Neural cell (in vitro differentiated cells): ENCODE results near the gene CITED1. TPM values are rescaled to one million over a fixed set of nuclear protein-coding genes. Genes with fewer than 3 reads are reported as not detected.

Source experiments
- H2AFZ ChIP-seq: fragments of 200-600, 300-800 bp; sonication (generic), shearing (Covaris generic); 2 replicates; pipeline ENCODE4 v1.6.0; 2014; ENCODE audit warnings: low read depth, mild to moderate bottlenecking, antibody characterized with exemption, low read length, moderate library complexity
- H3F3A ChIP-seq: fragments of 200-600 bp; shearing (Covaris generic); 2 replicates; pipeline ENCODE4 v1.6.1; 2016; ENCODE audit warnings: mild to moderate bottlenecking, moderate library complexity, mixed read lengths, antibody characterized with exemption, low read length; ENCODE audit not compliant: insufficient read depth, poor library complexity, severe bottlenecking
- H3K27ac ChIP-seq: fragments of 200-600, 300-800 bp; sonication (generic), shearing (Covaris generic); 2 replicates; pipeline ENCODE4 v1.5.1; 2014; ENCODE audit warnings: mild to moderate bottlenecking, low read length, moderate library complexity
- H3K27me3 ChIP-seq: fragments of 300-800, 200-600 bp; sonication (generic), shearing (Covaris generic); 2 replicates; pipeline ENCODE4 v1.6.0; 2014; ENCODE audit warnings: mild to moderate bottlenecking, low read depth, low read length, moderate library complexity; ENCODE audit not compliant: insufficient read depth
- H3K36me3 ChIP-seq: fragments of 300-800, 200-600 bp; sonication (generic), shearing (Covaris generic); 2 replicates; pipeline ENCODE4 v1.5.1; 2014; ENCODE audit warnings: mild to moderate bottlenecking, antibody characterized with exemption, low read length, moderate library complexity; ENCODE audit not compliant: insufficient read depth
- H3K4me2 ChIP-seq: fragments of 300-800, 200-600 bp; sonication (generic), shearing (Covaris generic); 2 replicates; pipeline ENCODE4 v1.6.0; 2014; ENCODE audit warnings: mild to moderate bottlenecking, low read length
- H3K4me3 ChIP-seq: fragments of 300-800, 200-600 bp; sonication (generic), shearing (Covaris generic); 2 replicates; pipeline ENCODE4 v1.5.1; 2014; ENCODE audit warnings: mild to moderate bottlenecking, low read length, moderate library complexity
- H3K79me2 ChIP-seq: fragments of 200-600 bp; shearing (Covaris generic); replicated peaks from 2 replicates; pipeline ENCODE4 v1.6.0; 2014; ENCODE audit warnings: mild to moderate bottlenecking, low read length, moderate library complexity; ENCODE audit not compliant: insufficient read depth
- H3K9ac ChIP-seq: fragments of 300-800, 200-600 bp; sonication (generic), shearing (Covaris generic); 2 replicates; pipeline ENCODE4 v1.6.1; 2016; ENCODE audit warnings: mild to moderate bottlenecking, low read length, mixed read lengths
- H3K9me2 ChIP-seq: fragments of 200-600 bp; shearing (Covaris generic); 2 replicates; pipeline ENCODE4 v1.6.1; 2016; ENCODE audit warnings: mild to moderate bottlenecking, low read length, mixed read lengths; ENCODE audit not compliant: insufficient read depth
- H3K9me3 ChIP-seq: fragments of 200-600, 300-800 bp; sonication (generic), shearing (Covaris generic); 2 replicates; pipeline ENCODE4 v1.6.1; 2016; ENCODE audit warnings: mild to moderate bottlenecking, mixed run types, low read length, moderate library complexity, mixed read lengths
- H4K20me1 ChIP-seq: fragments of 200-600 bp; shearing (Covaris generic); 2 replicates; pipeline ENCODE4 v1.6.1; 2016; ENCODE audit warnings: mild to moderate bottlenecking, mixed run types; ENCODE audit not compliant: insufficient read depth
- EZH2 ChIP-seq: fragments of 200-600, 300-800 bp; shearing (Covaris generic), sonication (generic); IDR thresholded peaks from 2 replicates; pipeline ENCODE4 v1.6.1; 2014; ENCODE audit warnings: antibody characterized with exemption, low read length, borderline replicate concordance, mild to moderate bottlenecking; ENCODE audit not compliant: insufficient read depth, poor library complexity, severe bottlenecking
- MXI1 ChIP-seq: fragments of 450-650 bp; conservative IDR thresholded peaks from 2 replicates; pipeline ENCODE4 v1.6.1; 2014; ENCODE audit warnings: antibody characterized with exemption, mild to moderate bottlenecking; ENCODE audit not compliant: poor library complexity, severe bottlenecking
- RAD21 ChIP-seq: fragments of 450-650 bp; conservative IDR thresholded peaks from 2 replicates; pipeline ENCODE4 v1.6.1; 2014; ENCODE audit warnings: antibody characterized with exemption, mild to moderate bottlenecking, moderate library complexity
- SMC3 ChIP-seq: fragments of 450-650 bp; conservative IDR thresholded peaks from 2 replicates; pipeline ENCODE4 v1.6.1; 2014; ENCODE audit warnings: antibody characterized with exemption, mild to moderate bottlenecking, moderate library complexity; ENCODE audit not compliant: poor library complexity
- TAF1 ChIP-seq: IDR thresholded peaks from 2 replicates; pipeline ENCODE4 v1.6.1; 2012; ENCODE audit warnings: low read depth
- polyA plus RNA-seq: library from polyadenylated mRNA; depleted of rRNA; stranded (reverse); fragments of >200 nt; gene quantifications from 2 replicates; pipeline ENCODE4 v1.2.3, GENCODE V29; 2014
- TF ChIP-seq, protein P1 (sequence below): IDR thresholded peaks from 2 replicates; pipeline ENCODE4 v1.6.1; 2012; ENCODE audit warnings: borderline replicate concordance
- TF ChIP-seq, protein P2 (sequence below): fragments of 450-650 bp; IDR thresholded peaks from 2 replicates; pipeline ENCODE4 v1.5.1; 2014; ENCODE audit warnings: antibody characterized with exemption, mild to moderate bottlenecking, moderate library complexity; ENCODE audit not compliant: poor library complexity, severe bottlenecking

CITED1 gene
- polyA plus RNA-seq, 1 donor from 2014 or later, result 24.1 TPM

DNA sequence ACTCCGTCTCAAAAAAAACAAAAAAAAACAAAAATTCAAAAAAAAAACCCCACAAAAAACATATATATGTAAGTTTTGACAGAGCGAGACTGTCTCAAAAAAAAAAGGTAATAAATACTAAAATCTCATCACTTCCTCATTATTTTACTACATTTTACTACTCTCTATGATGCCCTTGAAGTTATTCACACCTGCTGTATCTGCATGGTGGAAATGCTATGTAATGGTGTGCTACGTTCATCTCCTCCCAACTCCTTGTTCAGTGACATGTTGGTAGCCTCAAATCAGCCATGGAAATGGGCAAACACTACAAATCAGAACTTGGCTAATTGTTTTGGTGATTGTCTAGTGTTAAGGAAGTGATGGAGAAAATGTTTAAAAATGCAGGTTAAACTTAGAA is 40.5 kb downstream of the CITED1 start:
- no peak overlapping the region for H3K4me3 ChIP-seq
- no peak overlapping the region for H3K4me2 ChIP-seq
- H3F3A ChIP-seq, result no peaks in the 10 kb centered on the region
- no peaks in the 10 kb centered on the region for H3K9me2 ChIP-seq
- no peaks in the 10 kb centered on the region for H3K27me3 ChIP-seq
- H2AFZ ChIP-seq, result no peak overlapping the region
- no peak overlapping the region for H3K27ac ChIP-seq
- no peaks in the 10 kb centered on the region for H4K20me1 ChIP-seq
- H3K9me3 ChIP-seq, result no peaks in the 10 kb centered on the region
- no peak overlapping the region for H3K9ac ChIP-seq
- H3K79me2 ChIP-seq, result no peaks in the 10 kb centered on the region
- no peaks in the 10 kb centered on the region for H3K36me3 ChIP-seq
- TF ChIP-seq MXI1, result no peak
- TF ChIP-seq, protein P1, sequence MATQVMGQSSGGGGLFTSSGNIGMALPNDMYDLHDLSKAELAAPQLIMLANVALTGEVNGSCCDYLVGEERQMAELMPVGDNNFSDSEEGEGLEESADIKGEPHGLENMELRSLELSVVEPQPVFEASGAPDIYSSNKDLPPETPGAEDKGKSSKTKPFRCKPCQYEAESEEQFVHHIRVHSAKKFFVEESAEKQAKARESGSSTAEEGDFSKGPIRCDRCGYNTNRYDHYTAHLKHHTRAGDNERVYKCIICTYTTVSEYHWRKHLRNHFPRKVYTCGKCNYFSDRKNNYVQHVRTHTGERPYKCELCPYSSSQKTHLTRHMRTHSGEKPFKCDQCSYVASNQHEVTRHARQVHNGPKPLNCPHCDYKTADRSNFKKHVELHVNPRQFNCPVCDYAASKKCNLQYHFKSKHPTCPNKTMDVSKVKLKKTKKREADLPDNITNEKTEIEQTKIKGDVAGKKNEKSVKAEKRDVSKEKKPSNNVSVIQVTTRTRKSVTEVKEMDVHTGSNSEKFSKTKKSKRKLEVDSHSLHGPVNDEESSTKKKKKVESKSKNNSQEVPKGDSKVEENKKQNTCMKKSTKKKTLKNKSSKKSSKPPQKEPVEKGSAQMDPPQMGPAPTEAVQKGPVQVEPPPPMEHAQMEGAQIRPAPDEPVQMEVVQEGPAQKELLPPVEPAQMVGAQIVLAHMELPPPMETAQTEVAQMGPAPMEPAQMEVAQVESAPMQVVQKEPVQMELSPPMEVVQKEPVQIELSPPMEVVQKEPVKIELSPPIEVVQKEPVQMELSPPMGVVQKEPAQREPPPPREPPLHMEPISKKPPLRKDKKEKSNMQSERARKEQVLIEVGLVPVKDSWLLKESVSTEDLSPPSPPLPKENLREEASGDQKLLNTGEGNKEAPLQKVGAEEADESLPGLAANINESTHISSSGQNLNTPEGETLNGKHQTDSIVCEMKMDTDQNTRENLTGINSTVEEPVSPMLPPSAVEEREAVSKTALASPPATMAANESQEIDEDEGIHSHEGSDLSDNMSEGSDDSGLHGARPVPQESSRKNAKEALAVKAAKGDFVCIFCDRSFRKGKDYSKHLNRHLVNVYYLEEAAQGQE, result no peak
- TF ChIP-seq, protein P2, sequence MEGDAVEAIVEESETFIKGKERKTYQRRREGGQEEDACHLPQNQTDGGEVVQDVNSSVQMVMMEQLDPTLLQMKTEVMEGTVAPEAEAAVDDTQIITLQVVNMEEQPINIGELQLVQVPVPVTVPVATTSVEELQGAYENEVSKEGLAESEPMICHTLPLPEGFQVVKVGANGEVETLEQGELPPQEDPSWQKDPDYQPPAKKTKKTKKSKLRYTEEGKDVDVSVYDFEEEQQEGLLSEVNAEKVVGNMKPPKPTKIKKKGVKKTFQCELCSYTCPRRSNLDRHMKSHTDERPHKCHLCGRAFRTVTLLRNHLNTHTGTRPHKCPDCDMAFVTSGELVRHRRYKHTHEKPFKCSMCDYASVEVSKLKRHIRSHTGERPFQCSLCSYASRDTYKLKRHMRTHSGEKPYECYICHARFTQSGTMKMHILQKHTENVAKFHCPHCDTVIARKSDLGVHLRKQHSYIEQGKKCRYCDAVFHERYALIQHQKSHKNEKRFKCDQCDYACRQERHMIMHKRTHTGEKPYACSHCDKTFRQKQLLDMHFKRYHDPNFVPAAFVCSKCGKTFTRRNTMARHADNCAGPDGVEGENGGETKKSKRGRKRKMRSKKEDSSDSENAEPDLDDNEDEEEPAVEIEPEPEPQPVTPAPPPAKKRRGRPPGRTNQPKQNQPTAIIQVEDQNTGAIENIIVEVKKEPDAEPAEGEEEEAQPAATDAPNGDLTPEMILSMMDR, result no peak
- TF ChIP-seq EZH2, result no peak
- TF ChIP-seq SMC3, result no peak

DNA sequence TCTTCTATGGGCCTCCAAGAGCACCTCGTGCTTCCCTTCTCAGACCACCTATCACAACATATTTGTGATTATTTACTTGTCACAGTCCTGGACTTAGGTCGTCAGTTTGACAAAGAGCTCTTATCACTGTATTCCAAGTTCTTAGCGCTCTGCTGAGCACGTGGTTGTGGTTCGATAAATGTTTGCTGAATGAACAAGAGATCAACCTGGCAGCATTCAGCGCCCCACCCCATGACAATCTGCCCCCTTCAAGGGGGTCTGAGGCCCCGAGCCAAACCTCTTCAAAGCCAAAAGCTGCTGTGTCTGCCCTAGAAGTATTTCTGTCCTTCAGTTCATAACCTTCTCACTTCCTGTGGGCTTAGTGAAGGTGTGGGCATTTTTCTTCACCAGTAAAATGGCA is 43.6 kb downstream of the CITED1 start:
- Histone ChIP-seq H3K36me3 (no peaks in the 10 kb centered on the region), H3K9me3 (no peaks in the 10 kb centered on the region), H3K27ac (no peak overlapping the region), H3K4me3 (no peak overlapping the region), H3K9ac (no peak overlapping the region), H2AFZ (no peak overlapping the region), H3K79me2 (no peaks in the 10 kb centered on the region), H3K27me3 (no peaks in the 10 kb centered on the region), H3K9me2 (no peaks in the 10 kb centered on the region), H3F3A (no peaks in the 10 kb centered on the region), H4K20me1 (no peaks in the 10 kb centered on the region), H3K4me2 (no peak overlapping the region)
- no peak for TF ChIP-seq EZH2
- TF ChIP-seq, protein P2, result no peak
- no peak for TF ChIP-seq MXI1
- TF ChIP-seq, protein P1, result no peak
- TF ChIP-seq SMC3, result no peak
- no peak for TF ChIP-seq RAD21
- no peak for TF ChIP-seq TAF1
